Body of pancreas (tissue), 4 donors: ENCODE results near the gene TMEM117. TPM values are rescaled to one million over a fixed set of nuclear protein-coding genes. Genes with fewer than 3 reads are reported as not detected.
"Not testable (repeated sequence)": the region's sequence is repeated elsewhere in the genome, so short reads cannot be mapped to it uniquely, and the experiment has no call there.

ENCODE experiments used
- ATAC-seq: fragments of 150-250 bp; one replicate; pipeline ENCODE4 v1.9.1; 2016
- DNase-seq, 4 donors: peaks; one replicate each; pipeline ENCODE4 v3.0.0-alpha.2; 2019
- H3K27ac ChIP-seq, 4 donors: fragments of 200-600 bp; sonication (generic); 1 replicate in 3 of 4; 2 replicates in 1 of 4; pipeline versions ENCODE4 v1.5.1 to v1.6.1; 2016 to 2019; ENCODE audit warnings: mild to moderate bottlenecking in 1 of 4, mixed read lengths in 1 of 4, moderate library complexity in 1 of 4
- H3K27me3 ChIP-seq, 2 donors: fragments of 200-600 bp; sonication (generic); one replicate each; pipeline ENCODE4 v1.6.0; 2016; ENCODE audit warnings: mild to moderate bottlenecking in 1 of 2
- H3K36me3 ChIP-seq, 2 donors: fragments of 200-600 bp; sonication (generic); replicated peaks in 1 of 2; 2 replicates each; pipeline ENCODE4 v1.5.1; 2016; ENCODE audit warnings: low read depth in 2 of 2; ENCODE audit not compliant: insufficient read depth in 1 of 2
- H3K4me1 ChIP-seq: fragments of 200-600 bp; sonication (generic); one replicate; pipeline ENCODE4 v1.6.0; 2016
- H3K4me3 ChIP-seq, 2 donors: fragments of 200-600 bp; sonication (generic); 1 replicate in 1 of 2; 2 replicates in 1 of 2; pipeline ENCODE4 v1.5.1; 2016 to 2019
- H3K9me3 ChIP-seq, 3 donors: fragments of 200-600 bp; sonication (generic); 1 replicate in 2 of 3; 2 replicates in 1 of 3; pipeline ENCODE4 v1.5.1; 2016
- CTCF ChIP-seq, 7 experiments: fragments of 450-650 bp in 4 of 7; fragments of 200-600 bp in 3 of 7; sonication (generic) in 3 of 7; IDR thresholded peaks; one replicate each; pipeline ENCODE4 v1.5.1; 2016 to 2019; ENCODE audit warnings: antibody characterized with exemption in 7 of 7
- POLR2A ChIP-seq, 3 donors: fragments of 450-650 bp; IDR thresholded peaks; one replicate each; pipeline ENCODE4 v1.6.1; 2016; ENCODE audit warnings: antibody characterized with exemption in 3 of 3, mild to moderate bottlenecking in 2 of 3
- WGBS, 2 donors: methylation state at CpG; one replicate each; pipeline ENCODE4 v1.1.5; 2017; 5-methylcytosine and 5-hydroxymethylcytosine counted together
- intact Hi-C: fragments of 100-400 bp; cut with DNase I; formaldehyde crosslinking; loops from one replicate; pipeline ENCODE4 v1.15.1; 2023
- total RNA-seq, 2 donors: library from RNA; depleted of rRNA; stranded (reverse); fragments of >200 nt; gene quantifications; one replicate each; pipeline ENCODE4 v1.1.0, GENCODE V29; 2016

The TMEM117 gene
- total RNA-seq, 2 donors from 2014 or later, result 19.2 to 23.4 TPM

DNA sequence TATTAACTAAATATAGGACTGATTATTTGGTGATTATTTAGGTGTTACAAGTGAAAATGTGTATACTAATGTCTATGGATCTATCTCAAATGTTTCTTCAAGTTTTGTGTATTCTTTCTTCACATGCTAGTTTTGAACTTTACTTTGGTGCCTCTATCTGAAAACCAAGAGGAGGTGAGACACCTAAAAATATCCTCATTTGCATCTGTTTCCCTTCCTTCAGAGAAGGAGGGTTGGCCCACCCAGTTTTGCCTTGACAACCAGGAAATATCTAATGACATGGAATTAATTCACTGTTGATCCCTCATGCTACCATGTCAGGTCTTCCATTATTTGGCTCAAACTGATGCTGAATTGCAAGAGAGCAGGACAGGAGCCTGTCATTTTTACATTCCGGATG, 539.8 kb downstream of the TMEM117 start:
- ATAC-seq (no peak), DNase-seq (no peak)
- Histone ChIP-seq H3K27me3 (no peaks in the 10 kb centered on the region), H3K36me3 (peaks cover 0 to 1% of the 10 kb centered on the region in 2 donors), H3K27ac (no peak overlapping the region), H3K4me1 (no peaks in the 10 kb centered on the region), H3K4me3 (no peak overlapping the region), H3K9me3 (no peaks in the 10 kb centered on the region)
- 86 to 93% methylated on average over 1 of the region's 1 CpG for WGBS, 2 donors
- intact Hi-C loops, result no loop called here
- TF ChIP-seq CTCF (IDR thresholded peaks at IDR 0.05), result no peak
- TF ChIP-seq POLR2A (IDR thresholded peaks at IDR 0.05), result no peak

GRCh38 chr12:44377443-44378187, 541.7 kb downstream of the TMEM117 start:
- TF ChIP-seq CTCF (IDR thresholded peaks at IDR 0.05) (no peak), POLR2A (IDR thresholded peaks at IDR 0.05) (no peak)
- DNase-seq (no peak), ATAC-seq (no peak)
- intact Hi-C loops, result no loop called here
- H3K27ac ChIP-seq, result no peak overlapping the region
- H3K4me1 ChIP-seq, result no peaks in the 10 kb centered on the region
- no peak overlapping the region for H3K4me3 ChIP-seq
- no peaks in the 10 kb centered on the region for H3K27me3 ChIP-seq
- 88 to 90% methylated on average over 5 of the region's 5 CpGs for WGBS, 2 donors
- H3K36me3 ChIP-seq, result peaks cover 0 to 1% of the 10 kb centered on the region in 2 donors
- no peaks in the 10 kb centered on the region for H3K9me3 ChIP-seq

DNA sequence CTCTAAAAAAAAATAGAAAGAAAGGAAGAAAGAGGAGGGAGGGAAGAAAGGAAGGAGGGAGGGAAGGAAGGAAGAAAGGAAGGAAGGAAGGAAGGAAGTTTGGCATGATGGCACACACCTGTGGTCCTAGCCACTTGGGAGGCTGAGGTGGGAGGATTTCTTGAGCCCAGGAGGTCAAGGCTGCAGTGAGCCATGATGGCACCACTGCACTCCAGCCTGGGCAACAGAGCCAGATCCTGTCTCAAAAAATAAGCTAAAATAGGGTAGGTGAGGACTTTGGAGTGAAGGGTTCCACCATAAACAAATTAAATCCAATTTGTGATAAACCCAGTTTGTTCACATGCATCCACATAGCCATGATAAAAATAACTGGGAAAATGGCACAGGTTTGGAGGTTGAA, 543.2 kb downstream of the TMEM117 start:
- DNase-seq, intact Hi-C loops, H3K36me3 ChIP-seq, H3K4me1 ChIP-seq, H3K27me3 ChIP-seq, ATAC-seq, H3K4me3 ChIP-seq, H3K27ac ChIP-seq, H3K9me3 ChIP-seq: not testable (repeated sequence)

DNA sequence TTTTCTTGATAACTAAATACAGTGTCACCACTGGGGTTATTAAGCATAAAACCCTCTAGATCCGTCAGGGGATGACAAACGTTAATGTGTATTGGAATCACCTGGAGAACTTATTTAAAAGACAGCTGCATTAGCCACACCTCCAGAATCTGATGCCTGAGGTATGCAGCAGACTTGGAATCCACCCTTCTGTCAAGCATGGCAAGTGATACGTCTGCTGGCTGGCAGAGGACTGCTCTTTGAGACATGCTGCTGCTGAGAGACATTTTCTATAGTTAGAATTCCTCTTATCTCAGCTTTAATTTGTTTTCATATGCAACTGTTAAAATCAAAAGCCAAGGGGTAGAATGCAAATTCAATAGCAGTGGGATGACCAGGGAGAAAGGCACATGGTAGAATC, 544.0 kb downstream of the TMEM117 start:
- Histone ChIP-seq H3K27me3 (no peaks in the 10 kb centered on the region), H3K9me3 (no peaks in the 10 kb centered on the region), H3K4me3 (no peak overlapping the region), H3K36me3 (peaks cover 0 to 1% of the 10 kb centered on the region in 2 donors), H3K27ac (no peak overlapping the region), H3K4me1 (no peaks in the 10 kb centered on the region)
- TF ChIP-seq CTCF (IDR thresholded peaks at IDR 0.05) (no peak), POLR2A (IDR thresholded peaks at IDR 0.05) (no peak)
- ATAC-seq (no peak), DNase-seq (no peak)
- WGBS, 2 donors, result 48 to 75% methylated on average over 3 of the region's 3 CpGs
- intact Hi-C loops, result no loop called here

GRCh38 chr12:44380861-44381260, 545.0 kb downstream of the TMEM117 start:
- no peaks in the 10 kb centered on the region for H3K4me1 ChIP-seq
- DNase-seq (no peak), ATAC-seq (no peak)
- TF ChIP-seq CTCF (IDR thresholded peaks at IDR 0.05) (no peak), POLR2A (IDR thresholded peaks at IDR 0.05) (no peak)
- peaks cover 0 to 1% of the 10 kb centered on the region in 2 donors for H3K36me3 ChIP-seq
- no peaks in the 10 kb centered on the region for H3K9me3 ChIP-seq
- no peak overlapping the region for H3K4me3 ChIP-seq
- intact Hi-C loops, result no loop called here
- no peaks in the 10 kb centered on the region for H3K27me3 ChIP-seq
- no peak overlapping the region for H3K27ac ChIP-seq
